Liver (tissue), 9 donors: Measurements from ENCODE around the gene SLC6A16. TPM values are rescaled to one million over a fixed set of nuclear protein-coding genes. Genes with fewer than 3 reads are reported as not detected.

Experiments
- DNase-seq: peaks from one replicate; pipeline ENCODE4 v3.0.0-alpha.2; 2017; ENCODE audit warnings: low spot score
- H3K27ac ChIP-seq, 2 donors: one replicate each; pipeline ENCODE4 v1.7.0; 2013; ENCODE audit warnings: inconsistent platforms in 2 of 2, low read length in 2 of 2, control low read depth in 1 of 2, low read depth in 1 of 2, mild to moderate bottlenecking in 1 of 2
- H3K27me3 ChIP-seq, 4 donors: one replicate each; pipeline versions ENCODE4 v1.6.1 to v1.7.0; 2013; ENCODE audit warnings: low read length in 3 of 4, inconsistent platforms in 1 of 4, mild to moderate bottlenecking in 1 of 4, moderate library complexity in 1 of 4; ENCODE audit not compliant: control insufficient read depth in 4 of 4, insufficient read depth in 4 of 4
- H3K36me3 ChIP-seq, 4 donors: one replicate each; pipeline versions ENCODE4 v1.6.1 to v1.7.0; 2013; ENCODE audit warnings: low read length in 3 of 4, mild to moderate bottlenecking in 3 of 4, low read depth in 1 of 4, moderate library complexity in 1 of 4; ENCODE audit not compliant: control insufficient read depth in 4 of 4, insufficient read depth in 3 of 4
- H3K4me1 ChIP-seq, 4 donors: one replicate each; pipeline versions ENCODE4 v1.6.1 to v1.7.0; 2013; ENCODE audit warnings: low read length in 3 of 4, mild to moderate bottlenecking in 3 of 4, moderate library complexity in 1 of 4; ENCODE audit not compliant: control insufficient read depth in 4 of 4, insufficient read depth in 4 of 4
- H3K4me3 ChIP-seq, 3 donors: one replicate each; pipeline versions ENCODE4 v1.6.1 to v1.7.0; 2013; ENCODE audit warnings: low read length in 3 of 3, control low read depth in 1 of 3, low read depth in 1 of 3, mild to moderate bottlenecking in 1 of 3
- H3K9ac ChIP-seq, 2 donors: one replicate each; pipeline ENCODE4 v1.7.0; 2013; ENCODE audit warnings: low read length in 2 of 2, mild to moderate bottlenecking in 2 of 2, moderate library complexity in 2 of 2, control low read depth in 1 of 2, low read depth in 1 of 2
- H3K9me3 ChIP-seq, 4 donors: one replicate each; pipeline versions ENCODE4 v1.6.1 to v1.7.0; 2013; ENCODE audit warnings: low read length in 3 of 4; ENCODE audit not compliant: control insufficient read depth in 4 of 4
- EGR1 ChIP-seq, 2 donors: IDR thresholded peaks; 2 replicates each; pipeline ENCODE4 v1.6.1; 2016 to 2018; ENCODE audit warnings: antibody characterized with exemption in 2 of 2, low read depth in 2 of 2
- FOXA1 ChIP-seq: IDR thresholded peaks from 2 replicates; pipeline ENCODE4 v1.6.1; 2016; ENCODE audit warnings: antibody characterized with exemption
- FOXA2 ChIP-seq: IDR thresholded peaks from 2 replicates; pipeline ENCODE4 v1.6.1; 2016; ENCODE audit warnings: antibody characterized with exemption
- GABPA ChIP-seq, 2 donors: IDR thresholded peaks in 1 of 2; conservative IDR thresholded peaks in 1 of 2; 2 replicates each; pipeline ENCODE4 v1.6.1; 2016; ENCODE audit warnings: antibody characterized with exemption in 2 of 2, mild to moderate bottlenecking in 1 of 2, moderate library complexity in 1 of 2
- HNF4A ChIP-seq, 2 donors: conservative IDR thresholded peaks; 2 replicates each; pipeline ENCODE4 v1.6.1; 2016; ENCODE audit warnings: antibody characterized with exemption in 2 of 2, mild to moderate bottlenecking in 2 of 2
- HNF4G ChIP-seq: IDR thresholded peaks from 2 replicates; pipeline ENCODE4 v1.6.1; 2016; ENCODE audit warnings: antibody characterized with exemption
- JUND ChIP-seq, 2 donors: IDR thresholded peaks; 2 replicates each; pipeline ENCODE4 v1.6.1; 2016; ENCODE audit warnings: antibody characterized with exemption in 2 of 2
- NR2F2 ChIP-seq: IDR thresholded peaks from 2 replicates; pipeline ENCODE4 v1.6.1; 2016; ENCODE audit warnings: antibody characterized with exemption
- RXRA ChIP-seq, 2 donors: IDR thresholded peaks; 2 replicates each; pipeline ENCODE4 v1.6.1; 2017 to 2018; ENCODE audit warnings: antibody characterized with exemption in 2 of 2, mild to moderate bottlenecking in 1 of 2
- SP1 ChIP-seq: IDR thresholded peaks from 2 replicates; pipeline ENCODE4 v1.6.1; 2018; ENCODE audit warnings: antibody characterized with exemption, mild to moderate bottlenecking
- TAF1 ChIP-seq: conservative IDR thresholded peaks from 2 replicates; pipeline ENCODE4 v1.6.1; 2016; ENCODE audit warnings: antibody characterized with exemption, mild to moderate bottlenecking
- YY1 ChIP-seq: IDR thresholded peaks from 2 replicates; pipeline ENCODE4 v1.6.1; 2016; ENCODE audit warnings: antibody characterized with exemption, mild to moderate bottlenecking
- polyA plus RNA-seq, 2 donors: library from polyadenylated mRNA; stranded (reverse) in 1 of 2; unstranded in 1 of 2; fragments of 200-250 nt in 1 of 2; fragments of >200 nt in 1 of 2; fragmentation: Nextera tagmentation in 1 of 2; extraction: Ambion mirVana in 1 of 2; gene quantifications; one replicate each; pipeline versions ENCODE4 v1.2.1 to v1.2.3, GENCODE V29; 2013 to 2015
- total RNA-seq, 2 donors: library from RNA; depleted of rRNA; stranded (reverse); fragments of >200 nt; gene quantifications; one replicate each; pipeline ENCODE4 v1.2.3, GENCODE V29; 2014
- TF ChIP-seq, protein P1 (sequence below): IDR thresholded peaks from 2 replicates; pipeline ENCODE4 v1.6.1; 2016; ENCODE audit warnings: antibody characterized with exemption
- TF ChIP-seq, protein P2 (sequence below): fragments of 150-350 bp; IDR thresholded peaks from 2 replicates; pipeline ENCODE4 v1.5.1; 2017; ENCODE audit warnings: improper control_type of control experiment, low read depth, low read length; ENCODE audit not compliant: missing input control
- TF ChIP-seq, protein P3 (sequence below): IDR thresholded peaks from 2 replicates; pipeline ENCODE4 v1.6.1; 2016; ENCODE audit warnings: antibody characterized with exemption
- TF ChIP-seq, protein P4 (sequence below): IDR thresholded peaks from 2 replicates; pipeline ENCODE4 v1.6.1; 2016; ENCODE audit warnings: antibody characterized with exemption
- TF ChIP-seq, protein P5 (sequence below): IDR thresholded peaks from 2 replicates; pipeline ENCODE4 v1.6.1; 2016; ENCODE audit warnings: antibody characterized with exemption, mild to moderate bottlenecking
- donor health status: healthy.
- donor health status: healthy.
- donor health status: healthy.
- donor health status: healthy.
- donor health status: healthy.

Gene SLC6A16
- total and polyA plus RNA-seq, 4 donors, result 0.19 to 2.7 (median 1.5) TPM

DNA sequence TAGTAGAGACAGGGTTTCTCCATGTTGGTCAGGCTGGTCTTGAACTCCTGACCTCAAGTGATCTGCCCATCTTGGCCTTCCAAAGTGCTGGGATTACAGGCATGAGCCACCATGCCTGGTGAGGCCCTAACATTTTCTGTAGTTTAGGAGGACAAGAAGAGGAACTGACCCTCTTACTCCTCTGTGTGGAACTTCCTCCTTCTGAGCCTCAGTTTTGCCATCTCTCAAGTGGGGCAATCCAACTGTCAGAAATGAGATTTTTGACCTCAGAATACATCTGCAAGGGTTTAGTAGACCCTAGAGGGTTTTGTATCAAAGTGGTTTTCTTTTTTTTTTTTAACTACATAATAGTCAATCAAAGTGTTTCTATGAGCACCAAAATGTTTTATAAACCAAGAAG, 41.1 kb upstream of the SLC6A16 start:
- no peak overlapping the region for H3K9ac ChIP-seq

More for the DNA sequence above, 41.1 kb upstream of the SLC6A16 start:
- H3K27ac ChIP-seq, result no peak overlapping the region
- peaks cover 3 to 12% (median 7%) of the 10 kb centered on the region in 4 donors for H3K9me3 ChIP-seq
- H3K4me3 ChIP-seq, result no peak overlapping the region
- no peak for DNase-seq
- H3K4me1 ChIP-seq, result peaks cover 5 to 20% (median 9%) of the 10 kb centered on the region in 4 donors
- H3K36me3 ChIP-seq, result no peaks in the 10 kb centered on the region
- TF ChIP-seq, protein P1, sequence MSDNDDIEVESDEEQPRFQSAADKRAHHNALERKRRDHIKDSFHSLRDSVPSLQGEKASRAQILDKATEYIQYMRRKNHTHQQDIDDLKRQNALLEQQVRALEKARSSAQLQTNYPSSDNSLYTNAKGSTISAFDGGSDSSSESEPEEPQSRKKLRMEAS, result no peak
- TF ChIP-seq, protein P2, sequence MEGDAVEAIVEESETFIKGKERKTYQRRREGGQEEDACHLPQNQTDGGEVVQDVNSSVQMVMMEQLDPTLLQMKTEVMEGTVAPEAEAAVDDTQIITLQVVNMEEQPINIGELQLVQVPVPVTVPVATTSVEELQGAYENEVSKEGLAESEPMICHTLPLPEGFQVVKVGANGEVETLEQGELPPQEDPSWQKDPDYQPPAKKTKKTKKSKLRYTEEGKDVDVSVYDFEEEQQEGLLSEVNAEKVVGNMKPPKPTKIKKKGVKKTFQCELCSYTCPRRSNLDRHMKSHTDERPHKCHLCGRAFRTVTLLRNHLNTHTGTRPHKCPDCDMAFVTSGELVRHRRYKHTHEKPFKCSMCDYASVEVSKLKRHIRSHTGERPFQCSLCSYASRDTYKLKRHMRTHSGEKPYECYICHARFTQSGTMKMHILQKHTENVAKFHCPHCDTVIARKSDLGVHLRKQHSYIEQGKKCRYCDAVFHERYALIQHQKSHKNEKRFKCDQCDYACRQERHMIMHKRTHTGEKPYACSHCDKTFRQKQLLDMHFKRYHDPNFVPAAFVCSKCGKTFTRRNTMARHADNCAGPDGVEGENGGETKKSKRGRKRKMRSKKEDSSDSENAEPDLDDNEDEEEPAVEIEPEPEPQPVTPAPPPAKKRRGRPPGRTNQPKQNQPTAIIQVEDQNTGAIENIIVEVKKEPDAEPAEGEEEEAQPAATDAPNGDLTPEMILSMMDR, result no peak
- TF ChIP-seq EGR1 (IDR thresholded peaks at IDR 0.05; ENCODE audit: low read depth in 2 of 2), result no peak
- TF ChIP-seq HNF4A (conservative IDR thresholded peaks at IDR 0.05), result no peak
- no peak for TF ChIP-seq RXRA (IDR thresholded peaks at IDR 0.05)
- no peak for TF ChIP-seq FOXA1
- no peak for TF ChIP-seq SP1
- no peak for TF ChIP-seq GABPA (IDR thresholded peaks at IDR 0.05 in 1 of 2, conservative IDR thresholded peaks at IDR 0.05 in 1 of 2)
- TF ChIP-seq YY1, result no peak
- TF ChIP-seq JUND (IDR thresholded peaks at IDR 0.05), result no peak
- TF ChIP-seq, protein P3, sequence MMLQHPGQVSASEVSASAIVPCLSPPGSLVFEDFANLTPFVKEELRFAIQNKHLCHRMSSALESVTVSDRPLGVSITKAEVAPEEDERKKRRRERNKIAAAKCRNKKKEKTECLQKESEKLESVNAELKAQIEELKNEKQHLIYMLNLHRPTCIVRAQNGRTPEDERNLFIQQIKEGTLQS, result no peak
- TF ChIP-seq HNF4G, result no peak
- TF ChIP-seq, protein P4, sequence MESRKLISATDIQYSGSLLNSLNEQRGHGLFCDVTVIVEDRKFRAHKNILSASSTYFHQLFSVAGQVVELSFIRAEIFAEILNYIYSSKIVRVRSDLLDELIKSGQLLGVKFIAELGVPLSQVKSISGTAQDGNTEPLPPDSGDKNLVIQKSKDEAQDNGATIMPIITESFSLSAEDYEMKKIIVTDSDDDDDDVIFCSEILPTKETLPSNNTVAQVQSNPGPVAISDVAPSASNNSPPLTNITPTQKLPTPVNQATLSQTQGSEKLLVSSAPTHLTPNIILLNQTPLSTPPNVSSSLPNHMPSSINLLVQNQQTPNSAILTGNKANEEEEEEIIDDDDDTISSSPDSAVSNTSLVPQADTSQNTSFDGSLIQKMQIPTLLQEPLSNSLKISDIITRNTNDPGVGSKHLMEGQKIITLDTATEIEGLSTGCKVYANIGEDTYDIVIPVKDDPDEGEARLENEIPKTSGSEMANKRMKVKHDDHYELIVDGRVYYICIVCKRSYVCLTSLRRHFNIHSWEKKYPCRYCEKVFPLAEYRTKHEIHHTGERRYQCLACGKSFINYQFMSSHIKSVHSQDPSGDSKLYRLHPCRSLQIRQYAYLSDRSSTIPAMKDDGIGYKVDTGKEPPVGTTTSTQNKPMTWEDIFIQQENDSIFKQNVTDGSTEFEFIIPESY, result no peak
- TF ChIP-seq TAF1, result no peak
- TF ChIP-seq, protein P5, sequence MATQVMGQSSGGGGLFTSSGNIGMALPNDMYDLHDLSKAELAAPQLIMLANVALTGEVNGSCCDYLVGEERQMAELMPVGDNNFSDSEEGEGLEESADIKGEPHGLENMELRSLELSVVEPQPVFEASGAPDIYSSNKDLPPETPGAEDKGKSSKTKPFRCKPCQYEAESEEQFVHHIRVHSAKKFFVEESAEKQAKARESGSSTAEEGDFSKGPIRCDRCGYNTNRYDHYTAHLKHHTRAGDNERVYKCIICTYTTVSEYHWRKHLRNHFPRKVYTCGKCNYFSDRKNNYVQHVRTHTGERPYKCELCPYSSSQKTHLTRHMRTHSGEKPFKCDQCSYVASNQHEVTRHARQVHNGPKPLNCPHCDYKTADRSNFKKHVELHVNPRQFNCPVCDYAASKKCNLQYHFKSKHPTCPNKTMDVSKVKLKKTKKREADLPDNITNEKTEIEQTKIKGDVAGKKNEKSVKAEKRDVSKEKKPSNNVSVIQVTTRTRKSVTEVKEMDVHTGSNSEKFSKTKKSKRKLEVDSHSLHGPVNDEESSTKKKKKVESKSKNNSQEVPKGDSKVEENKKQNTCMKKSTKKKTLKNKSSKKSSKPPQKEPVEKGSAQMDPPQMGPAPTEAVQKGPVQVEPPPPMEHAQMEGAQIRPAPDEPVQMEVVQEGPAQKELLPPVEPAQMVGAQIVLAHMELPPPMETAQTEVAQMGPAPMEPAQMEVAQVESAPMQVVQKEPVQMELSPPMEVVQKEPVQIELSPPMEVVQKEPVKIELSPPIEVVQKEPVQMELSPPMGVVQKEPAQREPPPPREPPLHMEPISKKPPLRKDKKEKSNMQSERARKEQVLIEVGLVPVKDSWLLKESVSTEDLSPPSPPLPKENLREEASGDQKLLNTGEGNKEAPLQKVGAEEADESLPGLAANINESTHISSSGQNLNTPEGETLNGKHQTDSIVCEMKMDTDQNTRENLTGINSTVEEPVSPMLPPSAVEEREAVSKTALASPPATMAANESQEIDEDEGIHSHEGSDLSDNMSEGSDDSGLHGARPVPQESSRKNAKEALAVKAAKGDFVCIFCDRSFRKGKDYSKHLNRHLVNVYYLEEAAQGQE, result no peak
- no peak for TF ChIP-seq FOXA2
- no peak for TF ChIP-seq NR2F2
- no peaks in the 10 kb centered on the region for H3K27me3 ChIP-seq
